GM19467 (cell line): ENCODE results near the gene C1orf159.
"Not testable (repeated sequence)": the region's sequence is repeated elsewhere in the genome, so short reads cannot be mapped to it uniquely, and the experiment has no call there.

ENCODE experiments used
- ATAC-seq: cut with Tn5 transposase; IDR thresholded peaks from one replicate; pipeline ENCODE4 v1.9.1; 2021; ENCODE audit warnings: mild to moderate bottlenecking, moderate library complexity; ENCODE audit not compliant: unreplicated experiment

The C1orf159 gene

DNA sequence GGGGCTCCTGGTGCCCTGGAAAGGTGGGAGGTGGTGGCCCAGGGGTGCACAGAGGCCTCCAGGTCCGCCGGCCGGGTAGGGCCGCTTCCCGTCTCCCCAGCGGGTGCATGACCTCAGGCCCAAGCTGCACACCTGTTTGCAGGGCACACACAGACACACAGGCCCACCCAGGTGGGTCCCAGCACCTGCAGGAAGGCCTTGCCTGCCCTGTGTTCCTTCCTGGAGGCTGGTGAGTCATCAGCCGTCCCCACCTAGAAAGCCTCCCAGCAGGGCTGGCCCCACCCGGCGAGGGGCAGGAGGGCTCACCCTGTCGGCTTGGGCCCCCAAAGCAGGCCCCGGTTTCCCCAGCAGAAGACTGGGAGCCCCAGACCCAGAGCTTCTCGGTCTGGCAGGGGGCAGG, 34.2 kb upstream of the C1orf159 start:
- no peak for ATAC-seq

DNA sequence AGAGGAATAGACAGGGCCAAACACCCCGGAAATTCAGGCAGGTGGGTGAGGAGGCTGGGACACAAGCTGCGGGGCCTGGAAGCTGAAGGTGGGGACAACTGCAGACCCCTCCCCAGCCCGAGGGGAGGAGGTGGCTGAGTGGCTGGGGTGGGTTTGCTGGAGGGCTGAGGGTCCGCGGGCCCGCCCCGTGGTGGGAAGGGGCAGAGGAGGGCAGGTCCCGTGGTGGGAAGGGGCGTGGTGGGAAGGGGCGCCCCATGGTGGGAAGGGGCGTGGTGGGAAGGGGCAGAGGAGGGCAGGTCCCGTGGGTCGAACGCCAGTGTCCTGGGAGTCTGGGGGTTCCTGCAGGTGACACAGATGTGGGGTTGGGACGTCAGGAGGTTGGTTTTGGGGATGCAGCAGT, 33.5 kb upstream of the C1orf159 start:
- ATAC-seq = no peak

DNA sequence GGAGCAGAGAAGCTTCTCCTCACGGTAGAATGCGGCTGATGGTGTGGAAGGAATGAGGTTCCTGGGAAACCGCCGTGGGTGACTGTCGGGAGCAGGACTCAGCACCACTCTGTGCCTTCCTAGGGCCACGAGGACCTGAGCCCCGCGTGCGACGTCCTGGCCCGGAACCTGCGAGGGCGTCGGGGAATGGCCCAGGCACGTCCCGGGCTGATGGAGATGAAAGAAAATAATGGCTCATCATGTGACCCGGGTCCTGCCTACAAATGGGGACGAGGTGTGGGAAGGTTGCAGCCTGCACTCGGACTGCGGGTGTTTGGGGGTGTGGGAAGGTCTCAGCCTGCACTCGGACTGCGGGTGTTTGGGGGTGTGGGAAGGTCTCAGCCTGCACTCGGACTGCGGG, 32.7 kb upstream of the C1orf159 start:
- ATAC-seq = no peak

DNA sequence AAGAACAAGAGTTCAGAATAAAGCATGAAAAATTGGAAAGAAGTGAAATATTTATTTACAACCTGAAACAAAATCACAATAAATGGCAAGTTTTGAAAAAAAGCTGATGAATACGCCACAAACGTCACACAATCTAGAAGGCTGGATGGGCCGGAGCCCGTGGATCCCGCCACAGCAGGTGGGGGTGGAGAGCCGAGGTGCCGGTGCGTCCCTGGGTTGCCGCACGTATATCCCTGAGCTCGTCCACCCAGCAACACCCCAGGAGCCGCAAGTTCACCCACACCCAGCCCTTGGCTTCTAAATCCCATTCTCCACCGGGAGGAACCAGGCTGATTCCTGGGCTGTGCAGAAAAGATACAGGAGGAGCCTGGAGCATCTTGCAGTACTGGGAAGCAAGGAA, 32.2 kb upstream of the C1orf159 start:
- no peak for ATAC-seq

DNA sequence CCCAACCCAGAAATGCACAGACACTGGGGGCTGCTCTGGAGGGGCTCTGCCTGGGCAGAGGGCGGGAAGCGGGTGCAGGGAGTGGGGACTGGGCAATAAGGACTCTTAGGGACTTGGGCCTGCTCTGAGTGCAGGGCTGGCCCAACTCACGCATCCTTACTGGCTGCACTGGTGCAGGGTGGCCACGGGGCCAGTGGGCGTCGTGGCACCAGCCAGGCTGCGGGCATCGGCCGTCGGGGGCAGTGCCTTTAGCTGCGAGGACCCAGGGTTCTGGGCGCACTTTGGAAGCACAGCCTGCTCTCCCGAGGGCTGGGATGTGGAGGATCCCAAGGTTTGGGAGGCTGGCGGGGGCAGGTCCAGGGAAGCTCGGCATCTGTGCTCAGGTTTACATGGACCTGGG, 30.7 kb upstream of the C1orf159 start:
- no peak for ATAC-seq

DNA sequence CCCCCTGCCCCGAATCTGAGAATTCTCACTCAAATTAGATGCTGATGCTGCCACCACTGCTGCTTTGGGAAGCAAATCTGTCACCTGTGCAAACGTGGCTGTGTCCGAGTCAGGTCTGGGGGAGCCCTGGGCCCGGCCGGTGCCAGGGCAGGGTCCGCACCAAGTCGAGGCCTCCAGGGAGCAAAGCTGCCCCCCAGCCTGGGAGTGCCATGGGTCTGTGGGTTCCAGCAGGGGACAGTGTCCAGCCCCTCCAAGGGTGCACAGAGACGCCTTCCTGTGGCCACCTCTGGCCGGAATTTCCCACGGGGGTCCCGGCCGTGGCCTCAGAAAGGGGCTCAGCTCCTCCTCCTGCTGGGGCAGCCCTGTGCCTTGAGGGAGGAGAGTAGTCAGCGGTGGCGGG, 30.1 kb upstream of the C1orf159 start:
- no peak for ATAC-seq

DNA sequence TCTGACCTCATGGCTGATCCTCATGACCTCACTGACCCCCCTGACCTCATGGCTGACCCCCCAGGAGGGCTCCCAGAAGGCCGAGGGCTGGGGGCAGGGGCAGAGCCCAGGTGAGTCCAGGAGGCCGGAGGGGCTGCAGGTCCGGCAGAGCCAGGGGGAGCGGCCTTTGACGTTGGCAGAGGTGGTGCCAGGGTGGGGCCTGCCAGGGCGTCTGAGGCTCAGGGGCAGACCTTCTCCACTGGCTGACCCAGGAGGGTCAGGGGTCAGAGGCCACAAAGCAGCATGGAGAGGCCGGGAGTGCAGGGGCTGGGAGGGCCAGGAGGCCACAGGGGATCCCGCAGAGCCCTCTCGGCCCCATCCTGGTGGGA, 29.6 kb upstream of the C1orf159 start:
- no peak for ATAC-seq

DNA sequence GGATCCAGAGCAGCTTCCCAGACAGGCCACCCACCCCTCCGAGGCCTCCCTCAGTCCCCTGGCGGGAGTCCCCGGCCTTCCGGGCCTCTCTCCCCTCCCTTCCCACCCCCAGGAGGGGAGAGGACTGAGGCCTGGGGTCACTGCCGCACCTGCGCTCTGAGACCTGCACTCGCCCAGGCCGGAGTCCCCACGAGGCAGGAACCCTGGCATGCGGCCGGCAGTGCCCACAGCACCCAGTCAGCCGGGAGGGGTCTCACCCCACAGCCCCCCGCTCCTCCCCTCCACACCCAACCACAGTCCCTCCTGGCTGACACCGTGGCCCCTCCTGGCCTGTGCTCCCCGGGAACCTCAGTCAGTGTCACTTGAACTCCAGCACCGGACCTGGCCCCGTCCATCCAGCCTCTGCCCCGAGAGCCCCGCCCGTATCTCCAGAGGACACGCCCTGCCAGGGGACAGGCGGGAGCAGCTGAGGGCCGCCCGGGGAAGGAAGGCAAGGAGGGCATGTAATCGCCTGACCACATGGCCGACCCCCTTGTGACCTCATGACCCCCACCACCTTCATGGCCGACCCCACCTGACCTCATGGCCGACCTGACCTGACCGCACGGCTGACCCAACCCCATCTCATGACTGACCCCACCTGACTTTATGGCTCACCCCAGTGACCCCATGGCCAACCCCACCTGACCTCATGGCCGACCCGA, 29.1 kb upstream of the C1orf159 start:
- ATAC-seq = no peak

DNA sequence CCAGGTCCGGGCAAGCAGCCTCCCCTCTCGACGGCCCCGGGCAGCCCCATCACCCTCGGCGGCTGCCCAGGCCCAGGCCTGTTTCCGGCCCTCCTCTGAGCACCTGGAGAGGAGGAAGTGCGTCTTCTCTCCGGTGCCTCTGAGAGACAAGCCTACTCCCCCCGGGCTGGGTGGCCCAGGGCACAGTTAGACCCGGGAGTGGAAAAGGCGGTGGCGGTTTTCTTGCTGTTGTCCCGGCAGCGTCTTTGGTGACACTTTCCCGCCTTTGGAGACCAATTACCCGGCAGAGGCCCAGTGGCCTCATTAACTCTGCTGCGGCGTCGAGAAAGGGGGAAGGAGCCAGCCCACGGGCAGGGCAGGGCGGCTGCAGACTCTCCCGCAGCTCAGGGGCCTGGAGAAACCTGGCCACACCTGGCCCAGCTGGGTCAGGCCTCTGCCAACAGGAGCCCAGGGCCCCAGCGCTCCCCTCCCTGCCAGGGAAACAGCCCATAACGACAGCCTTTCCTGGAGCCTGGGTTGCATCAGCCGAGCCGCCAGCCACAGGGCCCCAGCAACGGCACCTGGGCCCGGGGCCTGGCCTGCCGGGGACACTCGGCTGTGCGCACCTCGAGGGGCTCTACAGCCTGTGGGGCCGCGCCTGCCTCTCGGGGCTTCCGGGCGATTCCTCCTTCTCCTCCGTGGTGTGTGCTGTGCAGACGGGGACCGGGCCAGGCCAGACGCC, 28.4 kb upstream of the C1orf159 start:
- no peak for ATAC-seq

DNA sequence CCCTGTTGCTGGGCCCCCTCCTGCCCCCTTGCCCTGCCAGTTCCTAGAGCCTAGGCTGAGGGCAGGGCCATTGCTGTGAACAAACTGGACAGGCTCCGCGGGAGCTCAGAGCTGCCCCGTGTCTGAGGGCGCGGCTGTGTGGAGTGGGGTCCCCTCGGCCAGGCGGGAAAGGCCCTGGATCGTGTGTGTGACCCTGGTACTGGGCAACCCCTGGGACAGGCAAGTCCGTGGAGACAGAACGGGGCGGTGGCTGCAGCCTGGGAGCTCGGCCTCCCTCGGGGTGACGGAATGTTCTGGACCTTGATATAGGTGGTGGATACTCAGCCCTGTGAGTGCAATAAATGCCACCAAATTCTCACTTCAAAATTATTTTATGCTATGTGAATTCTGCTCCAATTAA, 27.7 kb upstream of the C1orf159 start:
- no peak for ATAC-seq

DNA sequence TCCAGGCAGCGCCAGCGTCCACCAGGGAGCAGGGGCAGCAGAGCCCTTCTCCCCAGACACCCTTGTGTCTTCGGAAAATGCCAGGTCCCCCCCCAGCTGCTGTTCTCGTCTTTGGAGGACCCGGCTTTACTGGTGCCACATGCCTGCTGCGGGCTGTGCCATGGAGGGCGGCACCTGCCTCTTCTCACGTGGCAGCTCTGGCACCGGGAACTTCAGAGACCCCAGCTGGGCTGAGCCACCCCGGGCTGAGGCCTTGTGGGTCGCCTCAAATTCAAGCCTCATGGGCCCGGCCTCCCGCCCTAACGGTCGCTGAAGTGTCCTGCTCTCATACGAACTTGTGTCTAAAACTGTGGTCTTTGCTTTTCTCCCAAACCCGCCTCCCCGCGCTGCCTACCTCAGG, 27.0 kb upstream of the C1orf159 start:
- no peak for ATAC-seq

DNA sequence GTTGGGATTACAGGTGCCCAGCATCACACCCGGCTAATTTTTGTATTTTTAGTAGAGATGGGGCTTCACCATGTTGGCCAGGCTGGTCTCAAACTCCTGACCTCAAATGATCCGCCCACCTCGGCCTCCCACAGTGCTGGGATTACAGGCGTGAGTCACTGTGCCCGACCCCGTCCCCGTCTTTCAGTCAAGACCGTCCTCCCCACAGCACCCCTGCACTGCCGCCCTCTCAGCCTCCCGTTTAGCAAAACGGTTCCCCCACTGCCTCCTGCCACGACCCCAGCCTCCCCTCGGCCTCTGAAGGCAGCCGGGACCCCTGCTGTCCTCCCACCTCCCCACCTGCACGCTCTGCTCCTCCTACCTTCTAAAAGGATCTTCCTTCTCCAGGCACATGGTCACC, 26.5 kb upstream of the C1orf159 start:
- ATAC-seq = not testable (repeated sequence)

DNA sequence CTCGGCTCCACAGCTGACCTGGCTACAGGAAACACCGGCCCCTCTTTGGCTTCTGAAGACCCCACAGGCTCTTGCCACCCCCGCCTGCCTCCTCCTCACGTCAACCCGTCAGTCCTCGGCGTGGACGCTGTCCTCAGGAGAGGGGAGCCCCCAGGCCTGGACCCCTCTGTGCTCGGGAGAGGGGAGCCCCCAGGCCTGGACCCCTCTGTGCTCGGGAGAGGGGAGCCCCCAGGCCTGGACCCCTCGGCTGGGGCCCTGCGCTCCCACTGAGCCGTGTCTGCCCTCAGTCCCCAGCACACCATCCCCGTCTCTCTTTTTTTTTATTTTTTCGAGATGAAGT, 26.0 kb upstream of the C1orf159 start:
- no peak for ATAC-seq

DNA sequence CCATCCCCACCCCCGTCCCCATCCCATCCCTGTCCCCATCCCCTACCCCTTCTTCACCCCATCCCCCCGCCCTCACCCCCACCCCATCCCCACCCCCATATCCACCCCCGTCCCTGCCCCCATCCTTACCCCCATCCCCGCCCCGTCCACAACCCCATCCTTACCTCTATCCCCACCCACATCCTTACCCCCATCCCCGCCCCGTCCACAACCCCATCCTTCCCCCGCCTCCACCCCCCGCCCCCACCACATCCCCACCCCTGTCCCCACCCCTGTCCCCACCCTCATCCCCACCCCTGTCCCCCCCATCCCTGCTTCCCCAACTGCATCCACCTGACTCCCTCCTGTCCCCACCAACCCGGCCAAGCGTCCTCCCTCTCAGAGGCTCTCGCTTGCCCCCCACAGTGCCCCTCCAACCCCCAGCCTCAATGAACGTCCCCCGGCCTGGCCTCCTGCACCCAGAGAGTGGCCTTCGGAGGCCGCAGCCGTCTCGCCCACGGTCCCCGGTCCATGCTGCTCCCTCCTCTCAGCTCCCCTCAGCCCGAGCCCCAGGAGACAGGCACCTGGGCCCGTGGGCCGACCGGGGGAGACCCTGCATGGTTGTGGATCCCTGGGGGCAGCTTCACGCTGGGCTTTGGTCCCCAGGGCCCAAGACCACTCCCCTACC, 25.5 kb upstream of the C1orf159 start:
- ATAC-seq = no peak

DNA sequence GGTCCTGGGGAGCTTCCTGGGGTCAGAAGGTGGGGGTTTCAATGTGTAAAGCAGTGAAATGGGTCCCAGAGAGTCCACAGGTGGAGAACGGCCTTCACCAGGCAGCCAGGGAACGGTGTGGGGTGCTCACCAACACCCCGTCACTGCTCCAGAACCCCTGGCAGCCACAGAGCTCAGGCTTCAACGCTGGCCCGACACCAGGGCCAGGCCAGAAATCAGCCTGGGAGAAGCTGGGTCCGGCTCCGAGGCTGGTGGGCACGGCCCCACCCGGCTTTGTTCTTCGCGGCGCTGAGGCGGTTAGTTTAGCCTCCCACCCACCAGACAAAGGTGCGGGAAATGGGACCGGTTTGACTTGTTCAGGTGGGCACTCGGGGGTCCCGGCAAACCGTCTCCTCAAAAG, 24.8 kb upstream of the C1orf159 start:
- no peak for ATAC-seq

DNA sequence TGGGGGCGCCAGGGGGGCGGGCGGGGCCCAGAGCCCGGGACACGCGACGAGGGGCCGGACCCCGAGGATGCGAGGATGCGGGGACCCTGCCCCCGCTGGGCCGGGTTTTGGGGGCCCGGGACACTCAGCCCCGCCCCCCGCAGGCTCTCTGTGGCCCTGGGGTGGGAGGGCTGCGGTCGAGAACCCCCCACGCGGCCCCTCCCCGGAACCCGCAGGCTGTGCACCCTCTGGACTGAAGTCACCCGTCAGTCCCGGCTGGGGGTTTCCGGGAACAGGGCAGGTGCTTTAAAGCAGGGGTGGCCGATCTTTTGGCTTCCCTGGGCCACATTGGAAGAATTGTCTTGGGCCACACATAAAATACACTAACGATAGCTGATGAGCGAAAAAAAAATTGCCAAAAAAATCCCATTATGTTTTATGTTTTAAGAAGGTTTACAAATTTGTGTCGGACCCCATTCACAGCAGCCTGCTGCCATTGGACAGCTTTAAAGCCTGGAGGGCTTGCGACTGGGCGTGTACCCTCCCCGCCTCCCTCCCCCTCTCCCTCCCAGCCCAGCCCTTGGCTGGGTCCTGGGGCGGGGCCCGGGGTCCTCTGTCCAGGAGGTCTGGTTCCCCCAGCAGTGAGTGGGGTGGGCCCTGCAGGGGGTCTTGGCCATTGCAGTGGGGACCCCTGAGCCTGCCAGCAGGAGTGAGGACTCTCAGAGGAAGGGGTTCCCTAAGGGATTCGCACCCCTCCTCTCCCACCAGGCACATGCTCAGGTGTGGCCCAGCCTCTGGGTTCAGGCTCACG, 21.6 kb upstream of the C1orf159 start:
- no peak for ATAC-seq

DNA sequence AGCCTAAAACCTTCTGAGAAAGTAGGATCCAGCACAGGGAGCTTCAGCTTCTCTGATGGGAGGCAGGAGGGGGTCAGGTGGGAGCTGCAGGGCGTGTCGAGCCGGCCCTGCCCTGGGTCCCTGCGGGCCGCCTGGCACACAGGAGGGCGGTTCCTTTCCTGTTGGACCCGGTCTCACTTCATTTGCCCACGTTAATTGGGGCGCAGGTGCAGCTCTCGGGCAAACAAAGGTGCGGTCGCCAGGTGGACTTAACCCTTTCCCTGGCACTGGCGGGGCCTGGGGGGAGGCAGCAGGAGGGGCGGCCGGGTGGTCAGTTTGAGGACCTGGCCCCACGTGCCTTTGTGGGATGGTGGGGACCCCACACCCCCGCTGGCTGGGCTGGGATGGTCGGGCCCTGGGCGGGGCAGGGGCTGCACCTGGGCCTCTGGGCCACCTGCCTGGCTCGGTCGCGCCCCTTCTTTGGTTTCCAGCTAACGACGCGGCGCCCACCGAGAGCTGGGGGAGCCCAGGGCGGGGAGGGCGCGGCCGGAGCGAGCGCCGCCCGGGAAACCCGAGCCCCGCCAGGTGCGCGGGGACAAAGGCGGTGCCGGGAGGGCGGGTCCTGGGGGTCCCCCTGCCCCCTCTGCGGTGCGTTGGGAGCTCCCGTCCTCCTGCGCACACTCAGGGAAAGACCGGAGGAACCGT, 20.8 kb upstream of the C1orf159 start:
- ATAC-seq = no peak

DNA sequence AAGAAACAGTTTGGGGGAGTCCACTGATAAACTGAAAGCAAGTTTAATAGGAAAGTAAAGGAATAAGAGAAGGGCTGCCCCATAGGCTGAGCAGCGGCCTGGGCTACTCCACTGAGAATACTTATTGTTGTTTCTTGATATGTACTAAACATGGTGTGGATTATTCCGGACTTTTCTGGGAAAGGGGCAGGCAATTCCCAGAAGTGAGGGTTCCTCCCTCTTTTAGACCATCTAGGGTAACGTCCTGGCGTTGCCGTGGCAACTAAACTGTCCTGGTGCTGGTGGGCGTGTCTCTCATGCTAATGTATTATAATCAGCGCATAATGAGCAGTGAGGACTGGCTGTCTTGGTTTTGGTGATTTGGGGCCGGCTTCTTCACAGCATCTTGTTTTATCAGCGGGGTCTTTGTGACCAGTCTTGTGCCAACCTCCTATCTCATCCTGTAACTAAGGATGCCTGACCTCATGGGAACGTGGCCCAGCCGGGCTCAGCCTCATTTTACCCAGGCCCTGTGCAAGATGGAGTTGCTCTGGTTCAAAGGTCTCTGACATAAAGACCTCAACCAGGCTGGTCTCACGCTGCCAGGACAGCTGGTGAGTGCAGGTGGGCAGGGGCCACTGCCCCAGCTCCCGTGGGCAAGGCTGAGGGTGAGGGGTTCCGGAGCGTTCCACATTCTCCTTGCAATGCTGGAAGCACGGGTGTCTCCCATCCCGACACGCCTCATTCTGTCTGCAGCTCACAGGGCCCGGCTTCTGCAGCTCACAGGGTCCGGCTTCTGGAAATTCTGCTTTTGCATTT, 19.6 kb upstream of the C1orf159 start:
- no peak for ATAC-seq

DNA sequence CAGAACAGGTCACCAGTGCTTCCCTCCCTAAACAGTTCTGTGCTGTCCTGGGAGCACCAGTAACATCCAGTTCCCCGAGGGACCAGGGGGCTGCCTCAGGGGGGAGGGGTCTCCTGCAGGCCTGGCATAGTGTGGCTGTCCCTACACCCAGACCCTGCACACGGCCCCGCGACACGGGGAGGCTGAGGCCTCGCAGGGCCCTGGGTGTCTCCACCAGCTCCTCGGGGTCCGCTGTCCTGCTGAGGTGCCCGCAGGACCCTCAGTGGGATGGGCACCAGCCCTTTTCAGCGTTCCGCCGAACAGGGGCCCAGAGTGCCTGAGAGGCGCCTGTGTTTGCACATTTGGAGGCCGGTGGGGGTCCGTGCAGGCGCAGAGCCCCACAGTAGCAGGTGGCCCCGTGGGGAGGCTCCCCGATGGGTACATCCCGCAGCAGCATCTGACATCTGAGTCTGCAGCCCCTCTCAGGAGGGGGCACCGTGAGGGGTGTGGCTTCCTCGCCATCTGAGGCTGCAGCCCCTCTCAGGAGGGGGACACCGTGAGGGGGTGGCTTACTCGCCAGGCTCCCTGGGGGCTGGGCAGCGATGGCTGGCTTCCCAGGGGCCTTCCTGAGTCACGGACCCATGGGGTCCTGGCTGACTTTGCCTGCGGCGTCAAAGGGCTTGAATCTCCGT, 18.5 kb upstream of the C1orf159 start:
- no peak for ATAC-seq
